NT2/D1 (cell line): ENCODE measurements around the gene ELP5.

Source experiments
- DNase-seq: peaks from one replicate; pipeline ENCODE4 v3.0.0-alpha.2; 2011; ENCODE audit warnings: low read depth, low spot score
- H3K27me3 ChIP-seq: 2 replicates; pipeline ENCODE4 v1.6.0; 2011; ENCODE audit warnings: mild to moderate bottlenecking; ENCODE audit not compliant: insufficient read length, insufficient read depth
- H3K36me3 ChIP-seq: 2 replicates; pipeline ENCODE4 v1.6.1; 2011; ENCODE audit warnings: mild to moderate bottlenecking, low read length, mixed read lengths; ENCODE audit not compliant: insufficient read depth, insufficient read length
- H3K4me1 ChIP-seq: 2 replicates; pipeline ENCODE4 v1.5.1; 2011; ENCODE audit not compliant: insufficient read depth, insufficient read length
- H3K4me3 ChIP-seq: 2 replicates; pipeline ENCODE4 v1.5.1; 2011; ENCODE audit warnings: low read depth; ENCODE audit not compliant: insufficient read length
- H3K9ac ChIP-seq: 2 replicates; pipeline ENCODE4 v1.6.0; 2011; ENCODE audit warnings: low read depth; ENCODE audit not compliant: insufficient read length
- H3K9me3 ChIP-seq: 2 replicates; pipeline ENCODE4 v1.5.1; 2011; ENCODE audit warnings: mild to moderate bottlenecking, low read length; ENCODE audit not compliant: insufficient read depth
- SUZ12 ChIP-seq: IDR thresholded peaks from 2 replicates; pipeline ENCODE4 v1.6.1; 2011; ENCODE audit not compliant: insufficient read length, insufficient read depth; ENCODE audit errors: extremely low read depth
- YY1 ChIP-seq: IDR thresholded peaks from 2 replicates; pipeline ENCODE4 v1.6.1; 2011; ENCODE audit not compliant: insufficient read length, insufficient read depth
- ZNF274 ChIP-seq: IDR thresholded peaks from 2 replicates; pipeline ENCODE4 v1.6.1; 2011; ENCODE audit warnings: mild to moderate bottlenecking, low read depth, low read length

ELP5 gene

DNA sequence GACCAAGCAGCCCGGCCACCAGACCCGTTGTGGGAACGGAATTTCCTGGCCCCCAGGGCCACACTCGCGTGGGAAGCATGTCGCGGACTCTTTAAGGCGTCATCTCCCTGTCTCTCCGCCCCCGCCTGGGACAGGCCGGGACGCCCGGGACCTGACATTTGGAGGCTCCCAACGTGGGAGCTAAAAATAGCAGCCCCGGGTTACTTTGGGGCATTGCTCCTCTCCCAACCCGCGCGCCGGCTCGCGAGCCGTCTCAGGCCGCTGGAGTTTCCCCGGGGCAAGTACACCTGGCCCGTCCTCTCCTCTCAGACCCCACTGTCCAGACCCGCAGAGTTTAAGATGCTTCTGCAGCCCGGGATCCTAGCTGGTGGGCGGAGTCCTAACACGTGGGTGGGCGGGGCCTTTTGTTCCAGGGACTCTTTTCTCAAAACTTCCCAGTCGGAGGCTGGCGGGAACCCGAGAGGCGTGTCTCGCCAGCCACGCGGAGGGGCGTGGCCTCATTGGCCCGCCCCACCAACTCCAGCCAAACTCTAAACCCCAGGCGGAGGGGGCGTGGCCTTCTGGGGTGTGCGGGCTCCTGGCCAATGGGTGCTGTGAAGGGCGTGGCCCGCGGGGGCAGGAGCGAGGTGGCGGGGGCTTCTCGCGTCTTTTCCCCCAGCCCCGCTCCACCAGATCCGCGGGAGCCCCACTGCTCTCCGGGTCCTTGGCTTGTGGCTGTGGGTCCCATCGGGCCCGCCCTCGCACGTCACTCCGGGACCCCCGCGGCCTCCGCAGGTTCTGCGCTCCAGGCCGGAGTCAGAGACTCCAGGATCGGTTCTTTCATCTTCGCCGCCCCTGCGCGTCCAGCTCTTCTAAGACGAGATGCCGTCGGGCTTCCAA is 29.3 kb downstream of the ELP5 start, which contains the start of gene SLC2A4:
TSS of gene SLC2A4 (plus strand) at position 645 of the 879 bp plus-strand sequence. CDS start at position 862, 217 bp downstream.
- H3K9ac ChIP-seq, result peak within 1 kb of the TSS; percentile 79

DNA sequence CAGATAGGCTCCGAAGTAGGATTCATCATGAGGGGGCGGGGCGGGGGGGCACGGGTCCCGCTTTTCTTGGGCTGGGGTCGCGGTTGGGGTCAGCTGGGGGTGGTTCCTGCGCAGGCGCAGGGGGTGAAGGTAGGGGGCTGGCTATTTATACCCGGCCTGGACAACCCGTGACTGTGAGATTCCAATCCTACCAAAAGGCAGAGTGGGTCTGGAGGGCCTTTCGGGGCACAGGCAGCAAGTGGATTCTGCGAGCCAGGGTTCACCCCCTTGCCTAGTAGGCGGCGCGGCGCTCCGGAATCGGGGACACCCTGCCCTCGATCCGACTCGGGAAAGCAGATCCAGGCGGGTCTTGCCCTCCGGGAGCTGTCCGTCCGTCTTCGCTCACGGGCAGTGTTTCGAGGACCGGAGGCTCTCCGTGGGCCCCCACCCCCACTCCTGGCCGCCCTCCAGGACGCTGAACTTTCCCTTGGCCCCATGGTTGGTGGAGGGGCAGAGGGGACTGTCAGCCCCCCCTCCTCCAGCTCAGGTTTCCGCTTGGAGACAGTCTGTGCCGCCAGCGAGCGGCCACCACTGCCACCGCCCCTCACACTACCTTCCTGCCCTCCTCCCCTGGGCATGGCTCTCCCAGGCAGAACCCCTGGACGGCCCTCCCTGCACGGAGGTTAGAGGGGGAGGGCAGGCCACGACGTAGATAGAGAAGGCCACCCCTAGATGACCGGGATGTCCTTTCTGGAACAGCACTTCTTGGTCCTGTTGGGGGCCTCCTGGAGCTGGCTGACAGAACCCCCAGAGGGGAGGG is 30.1 kb downstream of the ELP5 start:
- no peaks in the 10 kb centered on the region for H3K9me3 ChIP-seq
- no peaks in the 10 kb centered on the region for H3K4me1 ChIP-seq
- DNase-seq, result no peak
- TF ChIP-seq SUZ12 (no peak), ZNF274 (no peak), YY1 (no peak)
- H3K36me3 ChIP-seq, result no peaks in the 10 kb centered on the region
- peak overlapping the region; percentile 79 for H3K9ac ChIP-seq
- peaks cover 14% of the 10 kb centered on the region for H3K27me3 ChIP-seq
- H3K4me3 ChIP-seq, result peak overlapping the region; percentile 76

More for the DNA sequence above, 29.3 kb downstream of the ELP5 start, which contains the start of gene SLC2A4:
- peaks cover 14% of the 10 kb centered on the region for H3K27me3 ChIP-seq
- DNase-seq, result peak; percentile 88
- no peaks in the 10 kb centered on the region for H3K4me1 ChIP-seq
- H3K36me3 ChIP-seq, result no peaks in the 10 kb centered on the region
- no peak for TF ChIP-seq ZNF274
- TF ChIP-seq SUZ12, result no peak
- TF ChIP-seq YY1, result no peak
- H3K9me3 ChIP-seq, result no peaks in the 10 kb centered on the region
- H3K4me3 ChIP-seq, result peak within 1 kb of the TSS; percentile 76

DNA sequence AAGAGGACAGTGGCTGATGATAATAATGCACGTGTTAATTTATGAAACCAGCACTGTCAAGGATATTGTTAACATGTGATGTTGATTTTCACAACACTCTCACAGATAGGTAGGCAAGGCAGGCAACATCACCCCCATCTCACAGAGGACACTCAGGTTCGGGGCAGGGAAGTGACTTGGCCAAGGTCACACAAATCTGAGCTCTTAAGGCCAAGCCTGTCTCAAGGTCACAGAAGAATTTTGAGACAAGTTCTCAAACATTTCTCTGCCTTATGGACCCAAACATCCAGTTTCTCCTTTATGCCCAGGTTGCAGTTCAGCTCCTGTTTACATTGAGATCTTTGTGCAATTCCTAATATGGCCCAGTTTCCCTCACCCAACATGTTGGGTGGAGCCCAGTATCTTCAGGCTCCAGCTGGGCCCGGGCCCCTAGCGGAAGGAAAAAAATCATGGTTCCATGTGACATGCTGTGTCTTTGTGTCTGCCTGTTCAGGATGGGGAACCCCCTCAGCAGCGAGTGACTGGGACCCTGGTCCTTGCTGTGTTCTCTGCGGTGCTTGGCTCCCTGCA is 30.8 kb downstream of the ELP5 start:
- Histone ChIP-seq H3K27me3 (peaks cover 14% of the 10 kb centered on the region), H3K36me3 (no peaks in the 10 kb centered on the region), H3K4me3 (peak overlapping the region; percentile 76), H3K9me3 (no peaks in the 10 kb centered on the region), H3K4me1 (no peaks in the 10 kb centered on the region), H3K9ac (peak overlapping the region; percentile 52)
- no peak for TF ChIP-seq YY1
- TF ChIP-seq SUZ12, result no peak
- no peak for TF ChIP-seq ZNF274
- no peak for DNase-seq

DNA sequence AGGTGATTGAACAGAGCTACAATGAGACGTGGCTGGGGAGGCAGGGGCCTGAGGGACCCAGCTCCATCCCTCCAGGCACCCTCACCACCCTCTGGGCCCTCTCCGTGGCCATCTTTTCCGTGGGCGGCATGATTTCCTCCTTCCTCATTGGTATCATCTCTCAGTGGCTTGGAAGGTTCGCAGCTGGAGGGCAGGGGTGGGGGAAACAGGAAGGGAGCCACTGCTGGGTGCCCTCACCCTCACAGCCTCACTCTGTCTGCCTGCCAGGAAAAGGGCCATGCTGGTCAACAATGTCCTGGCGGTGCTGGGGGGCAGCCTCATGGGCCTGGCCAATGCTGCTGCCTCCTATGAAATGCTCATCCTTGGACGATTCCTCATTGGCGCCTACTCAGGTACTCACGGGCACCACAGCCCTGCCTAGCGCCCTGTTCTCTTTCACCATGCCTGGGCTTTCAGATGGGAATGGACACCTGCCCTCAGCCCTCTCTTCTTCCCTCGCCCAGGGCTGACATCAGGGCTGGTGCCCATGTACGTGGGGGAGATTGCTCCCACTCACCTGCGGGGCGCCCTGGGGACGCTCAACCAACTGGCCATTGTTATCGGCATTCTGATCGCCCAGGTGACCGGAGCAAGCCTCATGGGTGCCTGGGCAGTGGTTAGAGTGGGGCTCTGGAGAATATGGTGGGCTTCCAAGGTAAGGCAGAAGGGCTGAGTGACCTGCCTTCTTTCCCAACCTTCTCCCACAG is 31.6 kb downstream of the ELP5 start:
- H3K9me3 ChIP-seq, result no peaks in the 10 kb centered on the region
- no peak for DNase-seq
- H3K4me3 ChIP-seq, result no peak overlapping the region

DNA sequence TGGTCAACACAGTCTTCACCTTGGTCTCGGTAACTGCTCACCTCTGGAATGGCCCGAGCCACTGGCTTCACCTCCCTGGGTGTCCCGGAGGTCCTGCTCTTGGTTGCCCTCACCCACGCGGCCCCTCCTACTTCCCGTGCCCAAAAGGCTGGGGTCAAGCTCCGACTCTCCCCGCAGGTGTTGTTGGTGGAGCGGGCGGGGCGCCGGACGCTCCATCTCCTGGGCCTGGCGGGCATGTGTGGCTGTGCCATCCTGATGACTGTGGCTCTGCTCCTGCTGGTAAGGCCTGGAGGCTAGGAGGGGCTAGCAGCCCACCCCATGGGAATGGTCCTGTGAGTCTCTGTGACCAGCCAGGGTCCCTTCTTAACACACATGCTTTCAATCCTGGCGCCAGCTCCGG is 32.9 kb downstream of the ELP5 start:
- Histone ChIP-seq H3K9me3 (no peaks in the 10 kb centered on the region), H3K36me3 (no peaks in the 10 kb centered on the region), H3K27me3 (peaks cover 14% of the 10 kb centered on the region), H3K9ac (no peak overlapping the region), H3K4me1 (no peaks in the 10 kb centered on the region), H3K4me3 (no peak overlapping the region)
- DNase-seq, result no peak
- TF ChIP-seq ZNF274 (no peak), YY1 (no peak), SUZ12 (no peak)

More for the DNA sequence above, 31.6 kb downstream of the ELP5 start:
- Histone ChIP-seq H3K36me3 (no peaks in the 10 kb centered on the region), H3K9ac (no peak overlapping the region), H3K27me3 (peaks cover 14% of the 10 kb centered on the region), H3K4me1 (no peaks in the 10 kb centered on the region)
- TF ChIP-seq ZNF274 (no peak), SUZ12 (no peak), YY1 (no peak)

DNA sequence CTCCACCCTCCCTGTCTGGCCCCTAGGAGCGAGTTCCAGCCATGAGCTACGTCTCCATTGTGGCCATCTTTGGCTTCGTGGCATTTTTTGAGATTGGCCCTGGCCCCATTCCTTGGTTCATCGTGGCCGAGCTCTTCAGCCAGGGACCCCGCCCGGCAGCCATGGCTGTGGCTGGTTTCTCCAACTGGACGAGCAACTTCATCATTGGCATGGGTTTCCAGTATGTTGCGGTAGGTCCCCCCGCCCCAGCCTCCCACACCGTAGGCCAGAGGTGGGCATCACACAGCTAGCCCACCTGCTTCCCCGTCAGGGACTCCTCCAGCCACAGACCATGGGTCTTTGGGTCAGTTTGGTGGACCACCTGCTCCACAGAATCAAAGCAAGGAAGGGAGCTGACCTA is 33.7 kb downstream of the ELP5 start:
- Histone ChIP-seq H3K27me3 (peaks cover 14% of the 10 kb centered on the region), H3K9me3 (no peaks in the 10 kb centered on the region), H3K36me3 (no peaks in the 10 kb centered on the region), H3K4me1 (no peaks in the 10 kb centered on the region), H3K9ac (no peak overlapping the region), H3K4me3 (no peak overlapping the region)
- DNase-seq, result no peak
- TF ChIP-seq YY1 (no peak), ZNF274 (no peak), SUZ12 (no peak)
